ENCODE results near the gene MEGF6.
"Not testable (repeated sequence)": the region's sequence is repeated elsewhere in the genome, so short reads cannot be mapped to it uniquely, and the experiment has no call there.

Gene MEGF6

DNA sequence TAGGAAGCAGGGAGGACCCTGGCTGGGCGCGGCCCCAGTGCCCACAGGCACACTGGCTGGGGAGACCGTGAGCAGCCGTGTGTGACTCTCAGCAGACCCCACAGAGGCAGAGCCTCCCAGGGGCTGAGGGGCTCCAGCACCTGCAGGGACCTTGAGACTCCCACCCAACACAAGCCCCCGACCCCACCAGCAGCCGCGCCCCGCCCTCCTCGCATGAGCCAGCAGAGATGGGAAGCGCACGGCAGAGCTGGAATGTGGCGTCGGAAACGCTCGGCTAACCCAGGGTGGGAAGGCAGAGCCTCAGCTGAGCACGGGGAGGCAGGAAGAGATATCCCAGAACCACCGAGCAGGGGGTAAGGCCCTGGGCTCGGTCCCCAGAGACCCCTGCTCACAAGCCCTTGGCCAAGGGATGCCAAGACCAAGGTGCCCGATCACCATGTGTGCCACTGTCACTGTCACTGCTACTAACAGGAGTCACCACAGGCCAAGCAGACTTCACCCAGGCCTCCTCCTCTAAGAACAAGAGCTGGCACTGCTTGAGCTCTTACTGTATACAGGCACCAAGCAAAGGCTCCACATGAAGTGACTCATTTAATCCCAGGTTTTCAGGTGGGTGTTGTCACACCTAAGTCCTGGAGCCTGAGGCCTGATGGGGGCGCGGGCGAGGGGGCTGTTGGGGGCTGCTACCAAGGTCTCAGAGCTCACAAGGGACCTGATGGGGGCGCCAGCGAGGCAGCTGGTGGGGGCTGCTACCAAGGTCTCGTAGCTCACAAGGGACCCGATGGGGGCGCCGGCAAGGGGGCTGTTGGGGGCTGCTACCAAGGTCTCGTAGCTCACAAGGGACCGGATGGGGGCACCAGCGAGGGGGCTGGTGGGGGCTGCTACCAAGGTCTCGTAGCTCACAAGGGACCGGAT, 20.1 kb downstream of the MEGF6 start:
- no peak for DNase-seq (ENCODE audit: low read depth)

DNA sequence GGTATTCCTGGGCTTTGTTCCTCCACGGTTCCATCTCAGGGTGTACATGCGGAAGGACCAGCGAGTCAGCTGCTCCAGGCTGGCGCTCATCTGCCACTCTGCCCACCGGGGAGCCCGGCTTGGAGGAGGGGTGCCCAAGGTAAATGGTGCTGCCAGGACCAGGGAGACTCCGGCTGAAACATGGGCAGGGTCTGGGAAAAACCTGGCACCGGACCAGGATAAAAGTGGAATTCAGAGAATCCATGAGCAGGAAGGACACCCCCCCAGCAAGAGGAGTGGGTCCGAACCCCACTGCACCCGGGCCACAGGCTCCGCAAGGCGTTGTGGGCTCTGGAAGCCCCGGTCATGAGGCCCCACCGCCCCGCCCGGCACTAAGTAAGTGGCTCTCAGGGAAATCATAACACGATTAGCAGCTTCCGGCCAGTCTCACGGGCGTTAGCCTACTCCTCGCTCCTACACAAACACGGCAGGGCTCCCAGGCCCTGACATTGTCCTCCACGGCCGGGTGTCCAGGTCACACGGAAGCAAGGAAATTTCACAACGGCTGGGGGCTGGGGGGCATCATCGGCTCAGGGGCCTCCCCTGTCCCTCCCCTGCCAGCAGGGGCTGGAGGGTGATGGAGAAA, 21.1 kb downstream of the MEGF6 start:
- DNase-seq (ENCODE audit: low read depth) = no peak

DNA sequence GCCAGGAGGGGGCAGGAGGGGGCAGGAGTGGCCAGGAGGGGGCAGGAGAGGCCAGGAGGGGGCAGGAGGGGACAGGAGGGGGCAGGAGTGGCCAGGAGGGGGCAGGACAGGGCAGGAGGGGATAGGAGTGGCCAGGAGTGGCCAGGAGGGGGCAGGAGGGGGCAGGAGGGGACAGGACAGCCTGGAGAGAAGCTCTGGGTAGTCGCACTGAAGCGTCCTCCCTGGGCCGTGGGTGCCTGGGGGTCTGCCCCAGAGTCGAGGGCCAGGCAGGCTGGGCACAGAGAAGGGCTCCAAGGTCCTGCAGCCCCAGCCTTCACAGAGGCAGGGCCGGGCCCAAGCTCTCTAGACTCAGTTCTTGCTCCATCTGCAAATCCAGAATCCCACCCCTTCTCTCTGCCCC, 22.9 kb downstream of the MEGF6 start:
- no peak for DNase-seq (ENCODE audit: low read depth)

DNA sequence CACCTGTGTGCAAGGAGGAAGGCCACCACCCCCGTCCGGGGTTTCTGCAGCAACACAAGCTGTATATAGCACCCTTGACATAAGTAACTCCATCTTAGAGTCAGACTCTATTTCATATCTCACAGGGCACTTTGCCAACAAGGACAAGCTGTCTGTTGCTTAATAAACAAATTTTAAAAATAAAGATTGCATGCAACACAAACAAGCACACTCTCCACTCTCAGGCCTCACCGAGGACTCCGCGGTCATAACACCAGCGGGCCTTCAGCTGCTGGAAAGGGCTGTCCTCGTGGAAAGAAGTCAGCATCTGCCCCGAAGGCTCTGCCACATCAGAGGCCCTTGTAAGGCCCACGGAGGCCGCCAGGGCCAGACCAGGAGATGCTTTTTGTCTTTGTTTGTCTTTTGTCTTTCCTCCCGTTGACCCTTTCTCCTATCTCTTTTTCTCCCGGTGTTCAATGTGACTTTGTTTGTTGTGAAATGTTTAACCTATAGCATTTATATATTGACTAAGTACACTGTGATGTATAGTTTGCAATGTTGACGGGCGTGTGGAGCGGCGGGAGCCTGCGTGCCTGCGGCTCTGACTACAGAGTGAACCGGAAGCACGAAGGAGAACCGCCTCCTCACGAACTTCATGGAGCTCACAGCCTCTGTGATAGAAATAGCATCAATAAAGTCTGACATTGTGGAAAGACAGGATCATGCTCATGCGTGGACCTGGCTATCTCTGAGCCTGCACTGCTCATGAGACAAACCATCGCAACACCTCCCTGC, 24.1 kb downstream of the MEGF6 start:
- no peak for DNase-seq (ENCODE audit: low read depth)

DNA sequence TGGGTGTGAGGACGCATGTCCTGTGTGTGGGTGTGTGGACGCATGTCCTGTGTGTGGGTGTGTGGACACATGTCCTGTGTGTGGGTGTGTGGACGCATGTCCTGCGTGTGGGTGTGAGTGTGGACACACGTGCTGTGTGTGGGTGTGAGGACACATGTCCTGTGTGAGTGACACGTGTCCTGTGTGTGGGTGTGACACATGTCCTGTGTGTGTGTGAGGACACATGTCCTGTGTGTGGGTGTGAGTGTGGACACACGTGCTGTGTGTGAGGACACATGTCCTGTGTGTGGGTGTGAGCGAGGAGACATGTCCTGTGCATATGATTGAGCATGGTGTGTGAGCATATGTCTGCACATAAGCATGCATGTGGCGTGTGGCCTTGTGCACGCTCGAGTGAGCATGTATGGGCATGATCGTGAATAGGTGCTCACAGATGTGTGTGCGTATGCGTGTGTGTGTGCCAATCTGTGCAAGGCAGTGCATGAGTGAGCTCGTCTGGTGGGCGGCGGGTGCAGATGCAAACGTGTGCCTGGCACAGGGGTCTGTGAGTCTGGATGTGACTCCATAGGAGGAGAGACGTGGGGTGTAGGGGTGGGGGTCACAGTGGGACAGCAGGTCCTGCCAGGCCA, 25.3 kb downstream of the MEGF6 start:
- no peak for DNase-seq (ENCODE audit: low read depth)

DNA sequence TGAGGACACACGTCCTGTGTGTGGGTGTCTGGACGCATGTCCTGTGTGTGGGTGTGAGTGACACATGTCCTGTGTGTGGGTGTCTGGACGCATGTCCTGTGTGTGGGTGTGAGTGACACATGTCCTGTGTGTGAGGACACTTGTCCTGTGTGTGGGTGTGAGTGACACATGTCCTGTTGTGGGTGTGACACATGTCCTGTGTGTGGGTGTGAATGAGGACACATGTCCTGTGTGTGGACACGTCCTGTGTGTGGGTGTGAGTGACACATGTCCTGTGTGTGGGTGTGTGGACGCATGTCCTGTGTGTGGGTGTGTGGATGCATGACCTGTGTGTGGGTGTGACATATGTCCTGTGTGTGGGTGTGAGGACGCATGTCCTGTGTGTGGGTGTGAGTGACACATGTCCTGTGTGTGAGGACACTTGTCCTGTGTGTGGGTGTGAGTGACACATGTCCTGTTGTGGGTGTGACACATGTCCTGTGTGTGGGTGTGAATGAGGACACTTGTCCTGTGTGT, 25.9 kb downstream of the MEGF6 start:
- DNase-seq (ENCODE audit: low read depth) = not testable (repeated sequence)

DNA sequence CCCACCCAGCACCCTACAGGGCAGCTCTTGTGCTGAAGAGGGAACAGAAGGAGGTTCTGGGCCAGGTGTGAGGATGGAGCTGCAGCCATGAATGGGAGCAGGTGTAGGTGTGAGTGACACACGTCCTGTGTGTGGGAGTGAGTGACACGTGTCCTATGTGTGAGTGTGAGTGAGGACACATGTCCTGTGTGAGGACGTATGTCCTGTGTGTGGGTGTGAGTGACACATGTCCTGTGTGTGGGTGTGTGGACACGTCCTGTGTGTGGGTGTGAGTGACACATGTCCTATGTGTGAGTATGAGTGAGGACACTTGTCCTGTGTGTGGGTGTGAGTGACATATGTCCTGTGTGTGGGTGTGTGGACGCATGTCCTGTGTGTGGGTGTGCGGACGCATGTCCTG, 26.4 kb downstream of the MEGF6 start:
- DNase-seq (ENCODE audit: low read depth) = no peak

DNA sequence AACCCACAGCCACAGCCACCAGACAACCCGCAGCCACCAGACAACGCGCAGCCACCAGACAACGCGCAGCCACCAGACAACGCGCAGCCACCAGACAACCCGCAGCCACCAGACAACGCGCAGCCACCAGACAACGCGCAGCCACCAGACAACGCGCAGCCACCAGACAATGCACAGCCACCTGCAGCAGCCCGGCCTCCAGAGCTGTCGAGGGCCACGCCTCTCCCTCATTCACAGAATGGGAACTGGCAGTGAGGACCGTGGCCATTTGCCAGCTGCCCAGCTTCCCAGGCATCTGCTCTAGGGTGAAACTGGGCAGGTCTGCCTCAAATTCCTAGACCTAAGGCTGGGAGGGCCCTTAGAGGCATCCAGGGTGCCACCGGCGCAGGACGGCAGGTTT, 27.6 kb downstream of the MEGF6 start:
- not testable (repeated sequence) for DNase-seq (ENCODE audit: low read depth)

DNA sequence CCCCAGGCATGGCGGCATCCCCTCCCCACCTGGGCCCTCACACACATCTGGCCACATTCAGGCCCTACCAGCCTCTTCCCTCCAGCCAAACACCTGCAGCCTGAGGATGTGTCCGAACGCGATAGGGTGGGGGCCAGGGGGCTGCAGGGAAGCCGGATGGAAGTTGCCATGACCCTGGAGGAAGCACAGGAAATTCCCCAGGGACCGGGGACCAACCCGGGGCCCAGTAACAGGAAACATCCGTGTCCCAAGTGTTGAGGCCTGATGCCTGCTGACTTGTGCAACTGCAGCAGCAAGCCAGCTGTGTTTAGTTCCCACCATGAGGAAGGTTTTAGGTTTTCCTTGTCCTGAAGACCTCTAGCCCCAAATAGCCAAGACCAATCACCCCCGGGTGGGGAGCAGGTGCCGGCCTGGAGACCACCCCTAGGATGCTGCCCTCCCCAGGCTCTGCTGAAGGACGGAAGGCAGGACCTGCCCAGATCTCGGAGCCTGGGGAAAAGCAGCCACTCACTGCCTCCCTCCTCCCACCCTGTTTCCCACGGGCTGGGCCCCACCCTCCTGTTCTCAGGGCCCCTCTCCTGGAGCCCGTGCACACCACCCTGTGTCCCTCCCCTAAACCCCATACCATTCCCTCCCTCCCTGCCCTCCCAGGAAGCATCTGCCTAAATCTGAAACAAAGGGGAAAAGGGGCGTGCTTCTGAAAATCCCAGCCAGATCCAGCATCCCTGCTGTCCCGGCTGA, 29.8 kb downstream of the MEGF6 start:
- no peak for DNase-seq (ENCODE audit: low read depth)

DNA sequence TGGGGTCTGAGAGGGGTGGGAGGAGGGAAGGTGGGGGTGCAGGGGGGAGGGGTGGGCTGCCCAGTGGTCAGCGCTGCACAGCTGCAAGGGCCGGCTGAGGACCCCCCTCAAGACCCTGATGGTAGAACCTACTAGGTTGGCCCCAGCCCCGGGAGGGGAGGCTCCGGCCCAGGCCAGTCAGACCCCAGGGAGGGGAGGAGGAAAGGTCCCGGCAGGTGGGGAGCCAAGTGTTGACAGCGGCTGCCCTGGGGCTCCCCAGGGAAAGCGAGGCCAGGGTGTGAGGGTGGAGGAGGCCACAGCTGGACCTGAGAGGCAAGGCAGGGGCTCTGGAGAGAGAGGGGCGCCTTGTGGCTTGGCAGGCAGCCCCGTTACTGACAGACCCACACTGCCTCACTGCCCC, 31.1 kb downstream of the MEGF6 start:
- DNase-seq (ENCODE audit: low read depth) = no peak

DNA sequence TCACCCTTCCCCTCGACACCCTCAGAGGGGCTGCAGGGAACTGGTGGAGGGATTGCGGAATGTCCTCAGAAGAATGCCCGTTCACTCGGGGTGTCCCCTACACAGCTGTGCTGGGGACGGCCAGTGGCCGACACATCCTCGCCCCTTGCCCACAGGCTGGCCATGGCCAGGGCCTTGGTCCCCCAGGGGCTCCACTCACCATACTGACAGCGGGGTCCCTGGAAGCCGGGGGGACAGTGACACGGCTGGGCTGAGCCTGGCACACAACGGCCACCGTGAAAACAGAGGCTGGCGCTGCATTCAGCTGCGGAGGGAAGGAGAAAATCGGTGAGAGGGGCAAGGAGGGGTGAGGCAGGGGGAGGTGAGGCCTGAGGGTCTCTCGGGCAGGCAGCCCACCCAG, 31.7 kb downstream of the MEGF6 start:
- no peak for DNase-seq (ENCODE audit: low read depth)

DNA sequence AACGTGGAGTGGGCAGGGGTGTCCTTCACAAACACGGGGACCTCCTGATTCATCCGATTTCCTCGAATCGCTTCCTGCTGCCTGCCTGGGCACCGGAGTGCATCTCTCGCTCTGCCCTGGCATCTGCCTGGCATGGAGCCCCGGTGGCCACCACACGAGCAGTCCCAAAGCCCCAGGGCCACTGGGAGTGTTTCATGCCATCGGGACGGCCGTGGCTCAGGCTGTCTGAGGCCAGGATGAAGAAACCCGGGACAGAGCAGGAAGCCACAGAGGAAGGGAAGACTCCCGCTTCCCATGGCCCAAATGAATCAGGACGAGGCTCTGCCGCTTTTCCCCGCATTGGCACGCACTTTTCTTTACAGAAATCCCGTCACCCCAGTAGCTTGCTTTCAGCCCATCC, 32.4 kb downstream of the MEGF6 start:
- no peak for DNase-seq (ENCODE audit: low read depth)

DNA sequence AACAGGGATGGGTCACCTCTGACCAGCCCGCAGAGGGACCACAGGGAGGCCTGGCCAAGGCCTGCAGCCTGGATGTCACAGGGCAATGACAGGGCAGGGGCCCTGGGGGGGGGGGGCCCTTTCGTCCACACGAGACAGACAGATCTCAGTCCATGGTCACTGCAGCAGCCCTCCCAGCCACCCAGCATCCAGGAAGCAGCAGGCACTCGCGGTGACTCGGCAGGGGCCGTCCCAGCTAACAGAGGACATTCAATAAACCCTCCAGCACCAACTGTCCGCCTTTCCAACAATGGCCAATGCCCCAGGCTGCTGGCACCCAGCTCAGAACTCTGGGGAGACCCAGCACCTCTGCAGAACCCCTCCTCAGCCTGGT, 32.9 kb downstream of the MEGF6 start:
- DNase-seq (ENCODE audit: low read depth) = no peak

DNA sequence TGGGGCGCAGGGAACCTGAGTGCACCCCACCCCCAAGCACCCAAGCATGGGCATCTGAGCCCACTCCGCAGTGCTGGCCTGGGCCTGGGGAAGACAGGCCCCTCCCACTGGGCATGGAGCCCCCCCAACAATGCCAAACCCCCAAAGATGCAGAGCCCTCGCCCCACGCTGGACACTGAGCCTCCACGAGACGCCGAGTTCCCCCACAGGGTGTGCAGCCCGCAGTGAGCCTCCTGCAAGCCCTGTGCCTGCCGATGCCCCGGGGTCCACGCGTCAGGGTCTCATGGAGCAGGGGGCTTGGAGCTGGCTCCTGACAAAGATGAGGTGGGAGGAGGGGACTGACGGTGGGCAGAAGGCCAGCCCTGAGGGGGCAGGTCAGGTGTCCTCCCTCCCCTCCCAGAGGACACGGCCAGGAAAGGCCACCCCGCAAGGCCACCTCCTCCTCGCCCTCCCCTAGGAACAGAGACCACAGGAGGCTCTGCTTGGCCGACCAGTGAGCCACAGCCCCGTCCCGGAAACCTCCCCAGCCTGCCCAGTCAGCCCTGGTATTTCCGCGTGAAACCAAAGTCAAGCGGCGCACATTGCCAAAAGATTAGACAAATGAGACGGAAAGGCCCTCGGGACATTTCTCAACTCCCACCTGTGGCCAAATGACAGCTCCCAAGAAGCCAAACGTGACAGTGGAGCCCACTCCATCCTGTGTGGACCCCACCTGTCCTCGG, 33.4 kb downstream of the MEGF6 start:
- DNase-seq (ENCODE audit: low read depth) = no peak

DNA sequence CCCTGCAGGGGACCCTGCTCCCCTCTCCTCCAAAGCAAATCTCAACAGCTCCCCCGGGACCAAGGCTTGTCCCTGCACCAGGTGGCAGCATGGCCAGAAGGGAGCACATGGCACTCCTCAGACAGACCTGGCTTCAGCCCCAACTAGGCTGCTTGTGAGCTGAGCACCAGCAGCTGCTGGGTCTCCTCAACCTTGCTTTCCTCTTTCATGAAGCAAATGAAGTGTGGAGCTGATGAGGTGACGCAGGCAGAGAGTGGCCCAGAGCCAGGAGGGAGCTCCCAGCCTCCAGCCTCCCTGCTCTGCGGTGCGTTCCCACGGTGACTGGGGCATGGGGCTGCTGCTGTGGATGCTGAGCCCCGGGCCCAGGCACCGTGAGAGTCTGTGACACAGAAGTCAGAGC, 34.0 kb downstream of the MEGF6 start:
- DNase-seq (ENCODE audit: low read depth) = no peak

DNA sequence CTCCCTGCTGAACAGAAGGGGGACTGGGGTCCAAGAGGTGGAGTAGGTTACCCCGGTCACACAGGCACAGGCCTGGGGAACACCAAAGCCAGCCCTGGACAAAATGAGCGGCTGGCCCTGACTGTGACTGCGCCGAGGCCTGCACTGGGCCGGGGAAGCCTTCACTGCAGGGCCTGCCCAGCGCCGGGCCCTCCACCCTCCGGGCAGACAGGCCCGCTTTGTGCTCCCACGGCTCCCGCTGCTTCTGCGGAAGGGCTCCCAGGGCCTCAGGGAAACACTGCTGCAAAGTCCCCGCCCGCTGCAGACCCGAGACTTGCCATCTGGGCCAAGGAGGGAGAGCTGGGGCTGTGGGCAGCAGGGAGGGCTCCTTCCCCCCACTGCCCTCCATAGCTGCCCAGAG, 35.3 kb downstream of the MEGF6 start:
- DNase-seq (ENCODE audit: low read depth) = no peak

DNA sequence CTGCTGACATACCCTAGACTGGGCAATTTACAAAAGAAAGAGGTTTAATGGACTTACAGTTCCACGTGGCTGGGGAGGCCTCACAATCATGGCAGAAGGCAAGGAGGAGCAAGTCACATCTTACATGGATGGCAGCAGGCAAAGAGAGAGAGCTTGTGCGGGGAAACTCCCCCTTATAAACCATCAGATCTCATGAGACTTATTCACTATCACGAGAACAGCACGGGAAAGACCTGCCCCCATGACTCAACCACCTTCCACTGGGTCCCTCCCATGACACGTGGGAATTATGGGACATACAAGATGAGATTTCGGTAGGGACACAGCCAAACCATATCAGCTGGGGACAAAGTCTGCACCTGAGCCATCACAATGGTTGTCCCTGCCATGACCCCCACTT, 35.8 kb downstream of the MEGF6 start:
- not testable (repeated sequence) for DNase-seq (ENCODE audit: low read depth)

DNA sequence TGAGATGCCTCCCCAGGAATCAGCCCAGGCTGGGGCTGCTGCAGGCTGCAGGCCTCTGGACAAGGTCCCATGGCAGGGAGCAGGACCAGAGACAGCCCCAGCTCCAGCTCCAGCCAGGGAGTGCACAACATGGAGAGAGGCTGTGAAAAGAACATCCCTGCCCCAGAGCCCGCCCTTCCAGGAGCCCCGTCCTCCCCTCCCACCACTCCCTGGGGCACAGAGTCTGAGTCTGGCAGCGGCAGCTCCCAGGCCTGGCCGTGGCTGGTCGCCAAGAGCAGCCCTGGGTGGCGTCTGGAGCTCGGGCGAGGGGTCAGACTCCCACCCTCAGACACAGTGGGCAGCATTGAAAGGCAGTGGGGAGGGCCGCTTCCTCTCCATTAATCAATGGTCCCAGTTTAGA, 37.8 kb downstream of the MEGF6 start:
- no peak for DNase-seq (ENCODE audit: low read depth)

DNA sequence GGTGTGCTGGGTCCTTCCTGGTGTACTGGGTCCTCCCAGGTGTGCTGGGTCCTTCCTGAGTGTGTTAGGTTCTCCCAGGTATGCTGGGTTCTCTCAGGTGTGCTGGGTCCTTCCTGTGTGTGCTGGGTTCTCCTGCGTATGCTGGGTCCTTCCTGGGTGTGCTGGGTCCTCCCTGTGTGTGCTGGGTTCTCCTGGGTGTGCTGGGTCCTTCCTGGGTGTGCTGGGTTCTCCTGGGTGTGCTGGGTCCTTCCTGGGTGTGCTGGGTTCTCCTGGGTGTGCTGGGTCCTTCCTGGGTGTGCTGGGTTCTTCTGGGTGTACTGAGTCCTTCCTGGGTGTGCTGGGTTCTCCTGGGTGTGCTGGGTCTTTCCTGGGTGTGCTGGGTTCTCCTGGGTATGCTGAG, 38.7 kb downstream of the MEGF6 start:
- not testable (repeated sequence) for DNase-seq (ENCODE audit: low read depth)

DNA sequence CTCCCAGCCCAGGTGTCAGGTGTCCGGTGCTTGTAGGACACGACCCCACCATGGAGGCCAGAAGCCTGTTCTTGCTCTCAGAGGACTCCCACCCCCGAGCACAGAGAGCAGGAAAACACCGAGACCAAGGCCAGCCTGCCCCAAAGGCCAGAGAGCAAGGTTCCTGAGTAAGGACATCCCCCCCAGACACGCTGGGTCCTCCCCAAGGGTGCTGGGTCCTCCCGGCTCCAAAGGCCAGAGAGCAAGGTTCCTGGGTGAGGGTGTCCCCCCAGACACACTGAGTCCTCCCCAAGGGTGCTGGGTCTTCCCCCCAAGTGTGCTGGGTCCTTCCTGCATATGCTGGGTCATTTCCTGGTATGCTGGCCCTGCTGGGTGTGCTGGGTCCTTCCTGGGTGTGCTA, 40.0 kb downstream of the MEGF6 start:
- DNase-seq (ENCODE audit: low read depth) = no peak

All from stimulated activated CD8-positive, alpha-beta memory T cell treated with anti-CD3 and anti-CD28 coated beads, Interleukin-15, amount 100 ng/mL, for 1 hour (primary cell).